ENCODE data around the gene PUS1.
A peak's percentile ranks its signal among the peaks of the same experiment; 100 is the strongest.

PUS1 gene

DNA sequence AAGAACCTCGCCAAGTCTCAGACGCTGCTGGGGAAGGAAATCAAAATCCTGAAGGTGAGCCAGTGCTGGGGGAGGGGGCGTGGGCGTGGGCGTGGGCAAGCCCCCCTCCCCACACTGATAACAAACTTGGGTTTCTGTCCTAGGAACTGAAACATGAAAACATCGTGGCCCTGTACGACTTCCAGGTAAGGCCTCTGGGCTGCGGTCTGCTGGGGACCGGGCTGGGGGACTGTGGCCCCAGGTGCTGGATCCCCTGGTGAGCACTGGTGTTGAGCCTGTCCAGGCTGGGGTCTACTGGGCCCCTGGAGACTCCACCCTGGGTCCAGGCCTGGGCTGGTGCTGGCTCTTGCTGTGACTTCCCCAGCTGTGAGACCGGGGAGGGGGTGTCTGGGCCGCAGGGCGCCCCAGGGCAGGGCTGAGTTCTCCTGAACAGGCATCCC, 33.4 kb upstream of the PUS1 start:
- Histone ChIP-seq H3K9me3 (ENCODE audit: insufficient read depth, low read depth, low read length) (no peaks in the 10 kb centered on the region), H3K9me2 (replicated peaks; ENCODE audit: low read depth, low read length) (no peaks in the 10 kb centered on the region), H3K4me1 (ENCODE audit: insufficient read depth, low read length, poor library complexity, severe bottlenecking) (peaks cover 18% of the 10 kb centered on the region), H2AFZ (ENCODE audit: low read length) (no peak overlapping the region), H3F3A (ENCODE audit: low read depth) (no peaks in the 10 kb centered on the region; the same call in 1 of the 2 replicates), H3K27me3 (ENCODE audit: insufficient read depth, low read length, poor library complexity, severe bottlenecking) (no peaks in the 10 kb centered on the region), H3K4me3 (ENCODE audit: low read length, poor library complexity, severe bottlenecking) (peak overlapping the region; percentile 91), H3K79me2 (ENCODE audit: insufficient read depth, low read length) (peaks cover 41% of the 10 kb centered on the region), H3K9ac (ENCODE audit: low read depth, low read length, poor library complexity, severe bottlenecking) (peak overlapping the region; percentile 80), H4K20me1 (ENCODE audit: insufficient read depth, low read length, poor library complexity, severe bottlenecking) (peaks cover 28% of the 10 kb centered on the region), H3K4me2 (ENCODE audit: low read depth, low read length, poor library complexity, severe bottlenecking) (peak overlapping the region; percentile 96), H3K36me3 (ENCODE audit: insufficient read depth, low read length) (no peaks in the 10 kb centered on the region)
- no peak for TF ChIP-seq EZH2phosphoT487 (IDR thresholded peaks at IDR 0.05; ENCODE audit: borderline replicate concordance)
- TF ChIP-seq, protein P1, sequence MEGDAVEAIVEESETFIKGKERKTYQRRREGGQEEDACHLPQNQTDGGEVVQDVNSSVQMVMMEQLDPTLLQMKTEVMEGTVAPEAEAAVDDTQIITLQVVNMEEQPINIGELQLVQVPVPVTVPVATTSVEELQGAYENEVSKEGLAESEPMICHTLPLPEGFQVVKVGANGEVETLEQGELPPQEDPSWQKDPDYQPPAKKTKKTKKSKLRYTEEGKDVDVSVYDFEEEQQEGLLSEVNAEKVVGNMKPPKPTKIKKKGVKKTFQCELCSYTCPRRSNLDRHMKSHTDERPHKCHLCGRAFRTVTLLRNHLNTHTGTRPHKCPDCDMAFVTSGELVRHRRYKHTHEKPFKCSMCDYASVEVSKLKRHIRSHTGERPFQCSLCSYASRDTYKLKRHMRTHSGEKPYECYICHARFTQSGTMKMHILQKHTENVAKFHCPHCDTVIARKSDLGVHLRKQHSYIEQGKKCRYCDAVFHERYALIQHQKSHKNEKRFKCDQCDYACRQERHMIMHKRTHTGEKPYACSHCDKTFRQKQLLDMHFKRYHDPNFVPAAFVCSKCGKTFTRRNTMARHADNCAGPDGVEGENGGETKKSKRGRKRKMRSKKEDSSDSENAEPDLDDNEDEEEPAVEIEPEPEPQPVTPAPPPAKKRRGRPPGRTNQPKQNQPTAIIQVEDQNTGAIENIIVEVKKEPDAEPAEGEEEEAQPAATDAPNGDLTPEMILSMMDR (conservative IDR thresholded peaks at IDR 0.05; ENCODE audit: low read length): no peak

DNA sequence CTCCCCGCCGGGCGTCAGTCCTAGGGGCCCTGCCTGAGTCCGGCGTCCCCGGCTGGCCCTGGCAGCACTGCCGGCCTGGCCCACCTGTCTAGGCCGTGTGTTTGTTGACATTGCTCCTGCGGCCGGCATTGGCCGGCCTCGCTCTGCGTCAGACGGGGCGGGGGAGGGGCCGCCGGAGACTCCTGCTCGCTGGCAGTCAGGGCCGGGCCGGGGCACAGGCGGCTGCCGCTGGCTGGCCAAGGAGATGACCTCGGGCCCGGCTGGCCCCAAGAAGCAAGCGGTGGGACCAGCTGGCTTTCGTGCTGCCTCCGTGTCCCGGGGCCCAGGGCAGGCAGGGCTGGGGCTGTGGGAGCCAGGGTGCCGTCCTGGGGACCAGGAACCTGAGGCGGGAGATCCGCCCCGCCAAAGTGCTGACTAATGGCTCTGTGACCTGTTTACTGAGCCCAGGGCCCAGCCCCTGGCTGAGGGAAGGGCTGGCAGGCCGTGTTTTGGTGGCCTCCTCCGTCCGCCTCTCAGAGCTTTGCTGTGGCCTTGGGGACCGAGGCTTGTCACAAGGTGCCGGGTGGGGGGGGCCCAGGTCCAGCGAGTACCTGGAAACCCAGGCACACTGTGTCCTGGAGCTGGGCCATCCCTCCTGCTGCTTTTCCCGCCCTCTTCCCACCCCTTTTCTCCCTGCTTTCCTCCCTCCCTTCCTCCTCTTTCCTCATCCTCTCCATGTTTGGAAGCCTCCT, 32.8 kb upstream of the PUS1 start:
- Histone ChIP-seq H2AFZ (ENCODE audit: low read length) (no peak overlapping the region), H3K4me3 (ENCODE audit: low read length, poor library complexity, severe bottlenecking) (peak overlapping the region; percentile 91), H3K4me2 (ENCODE audit: low read depth, low read length, poor library complexity, severe bottlenecking) (peak overlapping the region; percentile 96), H3K36me3 (ENCODE audit: insufficient read depth, low read length) (no peaks in the 10 kb centered on the region), H3K9me3 (ENCODE audit: insufficient read depth, low read depth, low read length) (no peaks in the 10 kb centered on the region), H3K79me2 (ENCODE audit: insufficient read depth, low read length) (peaks cover 44% of the 10 kb centered on the region), H4K20me1 (ENCODE audit: insufficient read depth, low read length, poor library complexity, severe bottlenecking) (peaks cover 30% of the 10 kb centered on the region), H3K27me3 (ENCODE audit: insufficient read depth, low read length, poor library complexity, severe bottlenecking) (no peaks in the 10 kb centered on the region), H3F3A (ENCODE audit: low read depth) (no peaks in the 10 kb centered on the region; the same call in 1 of the 2 replicates), H3K9ac (ENCODE audit: low read depth, low read length, poor library complexity, severe bottlenecking) (peak overlapping the region; percentile 80), H3K9me2 (replicated peaks; ENCODE audit: low read depth, low read length) (no peaks in the 10 kb centered on the region), H3K4me1 (ENCODE audit: insufficient read depth, low read length, poor library complexity, severe bottlenecking) (peaks cover 18% of the 10 kb centered on the region)
- TF ChIP-seq EZH2phosphoT487 (IDR thresholded peaks at IDR 0.05; ENCODE audit: borderline replicate concordance): no peak
- TF ChIP-seq, protein P1 (conservative IDR thresholded peaks at IDR 0.05; ENCODE audit: low read length): no peak

GRCh38 chr12:131896811-131897270, 32.2 kb upstream of the PUS1 start:
- Histone ChIP-seq H3K4me2 (ENCODE audit: low read depth, low read length, poor library complexity, severe bottlenecking) (peak overlapping the region; percentile 96), H3K9ac (ENCODE audit: low read depth, low read length, poor library complexity, severe bottlenecking) (peak overlapping the region; percentile 80), H3K9me3 (ENCODE audit: insufficient read depth, low read depth, low read length) (no peaks in the 10 kb centered on the region), H3K4me3 (ENCODE audit: low read length, poor library complexity, severe bottlenecking) (peak overlapping the region; percentile 91), H3K36me3 (ENCODE audit: insufficient read depth, low read length) (no peaks in the 10 kb centered on the region), H2AFZ (ENCODE audit: low read length) (no peak overlapping the region), H3K79me2 (ENCODE audit: insufficient read depth, low read length) (peaks cover 49% of the 10 kb centered on the region), H3K4me1 (ENCODE audit: insufficient read depth, low read length, poor library complexity, severe bottlenecking) (peaks cover 18% of the 10 kb centered on the region), H3K9me2 (replicated peaks; ENCODE audit: low read depth, low read length) (no peaks in the 10 kb centered on the region), H3F3A (ENCODE audit: low read depth) (no peaks in the 10 kb centered on the region; the same call in 1 of the 2 replicates), H3K27me3 (ENCODE audit: insufficient read depth, low read length, poor library complexity, severe bottlenecking) (no peaks in the 10 kb centered on the region), H4K20me1 (ENCODE audit: insufficient read depth, low read length, poor library complexity, severe bottlenecking) (peaks cover 34% of the 10 kb centered on the region)
- TF ChIP-seq, protein P1 (conservative IDR thresholded peaks at IDR 0.05; ENCODE audit: low read length): no peak
- no peak for TF ChIP-seq EZH2phosphoT487 (IDR thresholded peaks at IDR 0.05; ENCODE audit: borderline replicate concordance)

All from Loucy (cell line).